Dendritic cell treated with granulocyte-macrophage colony-stimulating factor and Interleukin-4, amounts not matched to agents 40 ng/mL and 50 ng/mL, for 4 days (primary cell): Measurements from ENCODE around the gene SLC8B1.

Experiments used
- H3K27ac Mint-ChIP-seq: one replicate; pipeline ENCODE4 v1.8.0; 2022; ENCODE audit warnings: mild to moderate bottlenecking, mixed read lengths
- H3K27me3 Mint-ChIP-seq: one replicate; pipeline ENCODE4 v1.8.0; 2022; ENCODE audit warnings: mild to moderate bottlenecking, mixed read lengths
- H3K36me3 Mint-ChIP-seq: one replicate; pipeline ENCODE4 v1.8.0; 2022; ENCODE audit warnings: low read depth, mixed read lengths
- H3K4me1 Mint-ChIP-seq: one replicate; pipeline ENCODE4 v1.8.0; 2022; ENCODE audit warnings: low read depth, mixed read lengths
- H3K4me3 Mint-ChIP-seq: one replicate; pipeline ENCODE4 v1.8.0; 2022; ENCODE audit warnings: mild to moderate bottlenecking, moderate library complexity, mixed read lengths
- H3K9me3 Mint-ChIP-seq: one replicate; pipeline ENCODE4 v1.8.0; 2022; ENCODE audit warnings: mixed read lengths
- intact Hi-C: fragments of 100-400 bp; cut with micrococcal nuclease; formaldehyde crosslinking; loops from one replicate; pipeline ENCODE4 v1.15.0; 2022

SLC8B1 gene

DNA sequence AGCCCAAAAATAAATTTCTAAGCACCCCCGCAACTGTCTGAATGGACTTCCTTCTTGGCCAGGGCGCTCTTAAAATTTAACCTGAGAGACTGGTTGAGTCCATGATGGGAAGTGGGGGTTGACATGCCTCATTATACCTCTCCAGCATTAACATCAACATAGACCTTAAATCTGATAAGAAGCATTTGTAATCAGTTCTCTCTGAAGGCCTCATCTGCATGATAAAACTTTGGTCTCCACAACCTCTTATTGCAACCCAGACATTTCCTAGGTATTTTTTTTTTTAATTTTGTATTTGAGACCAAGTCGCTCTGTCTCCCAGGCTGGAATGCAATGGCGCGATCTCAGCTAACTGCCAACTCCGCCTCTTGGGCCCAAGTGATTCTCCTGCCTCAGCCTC, 10.4 kb upstream of the SLC8B1 start:
- Mint-ChIP-seq H3K4me3 (no peak overlapping the region), H3K36me3 (no peaks in the 10 kb centered on the region), H3K9me3 (no peaks in the 10 kb centered on the region), H3K4me1 (peaks cover 32% of the 10 kb centered on the region), H3K27me3 (peaks cover 12% of the 10 kb centered on the region), H3K27ac (no peak overlapping the region)
- intact Hi-C loops = no loop called here

- no peaks in the 10 kb centered on the region for H3K36me3 Mint-ChIP-seq
- intact Hi-C loops = no loop called here
- no peaks in the 10 kb centered on the region for H3K9me3 Mint-ChIP-seq
- H3K27ac Mint-ChIP-seq = peak overlapping the region; percentile 84
- H3K4me1 Mint-ChIP-seq = peaks cover 41% of the 10 kb centered on the region
- H3K27me3 Mint-ChIP-seq = no peaks in the 10 kb centered on the region
- H3K4me3 Mint-ChIP-seq = no peak overlapping the region
Measured at GRCh38 chr12:113341535-113341934, 6.6 kb upstream of the SLC8B1 start.

GRCh38 chr12:113340061-113340460, 5.2 kb upstream of the SLC8B1 start:
- peaks cover 47% of the 10 kb centered on the region for H3K4me1 Mint-ChIP-seq
- H3K4me3 Mint-ChIP-seq = no peak overlapping the region
- H3K27ac Mint-ChIP-seq = peak overlapping the region; percentile 75
- H3K27me3 Mint-ChIP-seq = no peaks in the 10 kb centered on the region
- no peaks in the 10 kb centered on the region for H3K36me3 Mint-ChIP-seq
- intact Hi-C loops = no loop called here
- no peaks in the 10 kb centered on the region for H3K9me3 Mint-ChIP-seq

- intact Hi-C loops = no loop called here
- H3K9me3 Mint-ChIP-seq = no peaks in the 10 kb centered on the region
- peaks cover 4% of the 10 kb centered on the region for H3K36me3 Mint-ChIP-seq
- no peaks in the 10 kb centered on the region for H3K27me3 Mint-ChIP-seq
- peak overlapping the region; percentile 75 for H3K27ac Mint-ChIP-seq
- peaks cover 50% of the 10 kb centered on the region for H3K4me1 Mint-ChIP-seq
- no peak overlapping the region for H3K4me3 Mint-ChIP-seq
Measured at GRCh38 chr12:113339540-113339939, 4.6 kb upstream of the SLC8B1 start.

DNA sequence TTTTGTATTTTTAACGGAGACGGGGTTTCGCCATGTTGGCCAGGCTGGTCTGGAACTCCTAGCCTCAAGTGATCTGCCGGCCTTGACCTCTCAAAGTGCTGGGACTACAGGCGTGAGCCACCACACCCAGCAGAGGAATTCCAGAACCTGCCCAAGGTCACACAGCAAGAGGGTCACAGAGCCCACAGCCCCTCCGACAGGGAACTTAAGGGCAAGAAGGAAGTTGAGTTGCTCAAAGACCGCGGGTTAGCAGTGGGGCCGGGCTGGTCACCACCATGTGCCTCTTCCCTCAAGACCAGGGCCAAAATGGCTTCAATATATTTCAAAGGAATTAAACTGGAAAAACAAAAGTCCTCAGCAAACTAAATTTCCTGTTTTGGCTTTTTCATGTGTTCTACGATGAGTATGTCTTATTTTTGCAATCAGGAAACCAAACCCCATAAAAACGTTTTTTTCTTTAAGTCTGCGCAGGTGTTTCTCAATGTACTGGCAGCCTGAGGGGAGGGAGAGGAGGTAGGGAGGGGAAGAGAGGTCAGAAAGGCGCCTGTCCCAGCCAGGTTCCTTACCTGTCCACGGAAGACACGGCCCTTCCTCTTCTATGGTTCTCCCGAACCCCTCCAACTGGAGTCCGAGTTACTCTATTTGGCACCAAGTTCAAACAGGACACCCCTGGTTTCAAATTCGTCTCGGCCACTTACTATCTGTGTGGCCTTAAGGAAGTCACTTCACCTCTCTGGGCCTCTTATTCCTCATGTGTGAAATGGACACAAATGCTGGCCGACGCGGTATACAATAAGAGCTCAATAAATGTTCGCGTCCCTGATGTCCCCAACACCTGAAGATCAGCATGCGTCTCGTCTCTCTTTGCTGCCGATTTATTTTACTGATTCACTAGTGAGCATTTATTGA, 778 bp downstream of the SLC8B1 start:
- H3K27ac Mint-ChIP-seq = peak overlapping the region; percentile 96
- no peaks in the 10 kb centered on the region for H3K27me3 Mint-ChIP-seq
- H3K4me1 Mint-ChIP-seq = peaks cover 64% of the 10 kb centered on the region
- peak overlapping the region; percentile 99 for H3K4me3 Mint-ChIP-seq
- intact Hi-C loops = loop anchor here (1.0 kb wide), 1 partner anchor 88 kb away; the partner anchor contains the start of gene SDSL
- H3K9me3 Mint-ChIP-seq = no peaks in the 10 kb centered on the region
- H3K36me3 Mint-ChIP-seq = peaks cover 58% of the 10 kb centered on the region

GRCh38 chr12:113333418-113333750, 1.5 kb downstream of the SLC8B1 start:
- Mint-ChIP-seq H3K4me3 (peak overlapping the region; percentile 99), H3K27me3 (no peaks in the 10 kb centered on the region), H3K9me3 (no peaks in the 10 kb centered on the region), H3K27ac (peak overlapping the region; percentile 96), H3K4me1 (peaks cover 72% of the 10 kb centered on the region), H3K36me3 (peaks cover 65% of the 10 kb centered on the region)
- intact Hi-C loops = no loop called here

- intact Hi-C loops = no loop called here
Measured at GRCh38 chr12:113332688-113333417, 2.1 kb downstream of the SLC8B1 start.

DNA sequence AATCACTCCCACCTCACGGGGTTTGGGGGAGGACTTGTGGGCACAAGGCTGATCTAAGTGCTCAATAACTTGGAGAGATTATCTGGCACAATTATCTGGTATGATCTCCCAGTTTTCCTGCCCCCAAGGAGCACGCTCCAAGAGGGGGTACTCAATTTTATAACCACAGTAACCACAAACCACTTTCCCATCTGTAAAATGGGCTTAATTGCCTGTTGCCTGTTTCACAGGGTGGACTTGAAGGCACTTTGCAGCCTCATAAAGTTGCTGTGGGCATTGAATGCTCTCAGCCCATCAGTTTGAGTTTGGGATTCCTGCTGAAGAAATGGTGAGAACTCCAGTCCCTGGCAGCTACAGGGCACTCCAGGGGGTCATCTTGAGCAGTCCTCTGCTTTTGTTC, 4.4 kb downstream of the SLC8B1 start:
- H3K4me3 Mint-ChIP-seq = no peak overlapping the region
- intact Hi-C loops = no loop called here
- H3K4me1 Mint-ChIP-seq = peaks cover 67% of the 10 kb centered on the region
- H3K9me3 Mint-ChIP-seq = no peaks in the 10 kb centered on the region
- peaks cover 94% of the 10 kb centered on the region for H3K36me3 Mint-ChIP-seq
- peak overlapping the region; percentile 9 for H3K27ac Mint-ChIP-seq
- no peaks in the 10 kb centered on the region for H3K27me3 Mint-ChIP-seq

More at GRCh38 chr12:113332688-113333417, 2.1 kb downstream of the SLC8B1 start:
- Mint-ChIP-seq H3K9me3 (no peaks in the 10 kb centered on the region), H3K27me3 (no peaks in the 10 kb centered on the region), H3K27ac (peak overlapping the region; percentile 96), H3K4me3 (peak overlapping the region; percentile 99), H3K36me3 (peaks cover 71% of the 10 kb centered on the region), H3K4me1 (peaks cover 76% of the 10 kb centered on the region)

DNA sequence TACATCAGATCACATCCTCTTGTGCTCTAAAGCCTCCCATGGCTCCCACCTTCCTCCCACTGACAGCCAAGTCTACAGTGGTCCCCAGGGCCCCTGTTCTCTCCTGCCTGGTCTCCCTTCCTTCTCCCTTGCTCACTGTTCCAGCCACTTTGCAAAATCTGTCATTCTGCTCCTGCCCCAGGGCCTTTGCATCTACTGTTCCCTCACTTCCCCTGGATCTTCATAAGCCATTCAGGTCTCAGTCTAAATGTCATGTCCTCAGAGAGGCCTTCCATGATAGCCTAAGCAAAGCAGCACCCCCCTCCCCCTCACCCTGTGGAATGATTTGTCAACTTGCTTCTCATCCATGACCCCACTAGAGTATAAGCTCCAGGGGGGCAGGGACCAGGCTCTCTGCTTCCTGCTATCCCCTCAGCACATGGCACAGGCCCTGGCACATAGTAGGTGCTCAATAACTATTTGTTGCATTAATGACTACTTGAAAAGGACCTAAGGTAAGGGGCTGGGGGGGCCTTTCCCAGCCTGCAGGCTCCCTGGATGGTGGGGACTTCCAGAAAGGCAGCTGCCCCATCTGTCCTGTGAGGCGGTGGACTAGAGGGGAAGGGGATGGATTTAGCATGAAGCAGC, 5.0 kb downstream of the SLC8B1 start:
- H3K27me3 Mint-ChIP-seq = no peaks in the 10 kb centered on the region
- H3K4me1 Mint-ChIP-seq = peaks cover 65% of the 10 kb centered on the region
- H3K9me3 Mint-ChIP-seq = no peaks in the 10 kb centered on the region
- peaks cover 100% of the 10 kb centered on the region for H3K36me3 Mint-ChIP-seq
- intact Hi-C loops = no loop called here
- peak overlapping the region; percentile 9 for H3K27ac Mint-ChIP-seq
- no peak overlapping the region for H3K4me3 Mint-ChIP-seq

- Mint-ChIP-seq H3K27ac (peak overlapping the region; percentile 9), H3K27me3 (no peaks in the 10 kb centered on the region), H3K9me3 (no peaks in the 10 kb centered on the region), H3K4me3 (no peak overlapping the region), H3K36me3 (peaks cover 100% of the 10 kb centered on the region), H3K4me1 (peaks cover 69% of the 10 kb centered on the region)
- intact Hi-C loops = no loop called here
Measured at GRCh38 chr12:113329022-113329790, 5.7 kb downstream of the SLC8B1 start.

GRCh38 chr12:113328368-113328889, 6.5 kb downstream of the SLC8B1 start:
- Mint-ChIP-seq H3K4me1 (peaks cover 74% of the 10 kb centered on the region), H3K27me3 (no peaks in the 10 kb centered on the region), H3K27ac (no peak overlapping the region), H3K36me3 (peaks cover 100% of the 10 kb centered on the region), H3K4me3 (no peak overlapping the region), H3K9me3 (no peaks in the 10 kb centered on the region)
- intact Hi-C loops = no loop called here

DNA sequence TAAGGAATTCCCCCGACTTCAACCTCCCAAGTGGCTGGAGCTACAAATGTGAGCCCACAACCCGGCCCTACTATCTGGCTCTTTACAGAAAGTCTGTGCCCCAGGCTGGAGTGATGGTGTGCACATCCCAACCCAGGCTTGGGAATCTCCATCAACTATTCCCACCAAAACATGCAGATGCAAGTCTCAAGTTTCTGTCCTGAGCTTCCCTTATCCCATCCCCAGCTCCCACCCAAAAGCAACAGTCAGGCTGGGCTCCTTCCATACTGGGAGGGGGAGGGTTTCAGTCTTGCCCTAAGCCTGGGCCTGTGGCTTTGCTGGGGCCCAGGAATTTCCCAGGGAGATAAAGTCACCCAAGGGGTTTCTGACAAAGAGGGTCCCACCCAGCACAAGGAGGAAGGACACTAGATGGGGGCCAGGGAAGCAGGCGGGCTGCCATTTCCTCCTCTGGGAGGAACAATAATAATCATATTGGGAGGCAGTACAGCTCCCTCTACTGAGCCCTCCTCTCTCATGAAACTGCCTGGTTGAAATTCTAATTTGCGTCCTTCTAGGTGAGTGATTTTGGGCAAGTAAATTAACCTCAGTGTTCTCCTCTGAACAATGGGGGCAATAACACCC, 8.0 kb downstream of the SLC8B1 start:
- H3K4me1 Mint-ChIP-seq = peaks cover 70% of the 10 kb centered on the region
- peak overlapping the region; percentile 63 for H3K27ac Mint-ChIP-seq
- peaks cover 100% of the 10 kb centered on the region for H3K36me3 Mint-ChIP-seq
- peaks cover 7% of the 10 kb centered on the region for H3K9me3 Mint-ChIP-seq
- no peaks in the 10 kb centered on the region for H3K27me3 Mint-ChIP-seq
- H3K4me3 Mint-ChIP-seq = no peak overlapping the region
- intact Hi-C loops = no loop called here

DNA sequence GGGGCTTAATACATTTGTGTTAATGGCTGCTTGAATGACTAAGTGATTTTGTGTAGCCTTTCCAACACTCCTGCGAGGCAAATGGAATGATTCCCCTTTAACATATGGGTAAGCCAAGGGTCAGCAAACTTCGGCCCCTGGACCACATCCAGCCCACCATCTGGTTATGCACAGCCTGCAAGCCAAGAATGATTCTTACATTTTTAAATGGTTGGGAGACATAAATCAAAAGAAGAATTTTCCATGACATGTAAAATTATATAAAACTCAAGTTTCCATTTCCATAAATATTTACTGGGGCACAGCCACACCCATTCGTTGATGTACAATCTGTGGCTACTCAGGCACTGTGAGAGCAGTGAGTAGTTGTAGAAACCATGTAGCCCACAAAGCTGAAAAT, 9.0 kb downstream of the SLC8B1 start:
- no peak overlapping the region for H3K4me3 Mint-ChIP-seq
- peaks cover 96% of the 10 kb centered on the region for H3K36me3 Mint-ChIP-seq
- intact Hi-C loops = no loop called here
- no peaks in the 10 kb centered on the region for H3K27me3 Mint-ChIP-seq
- H3K9me3 Mint-ChIP-seq = peaks cover 7% of the 10 kb centered on the region
- H3K4me1 Mint-ChIP-seq = peaks cover 62% of the 10 kb centered on the region
- peak overlapping the region; percentile 63 for H3K27ac Mint-ChIP-seq
